Upper lobe of left lung (tissue), 4 donors: ENCODE measurements around the gene FHOD3.

ENCODE experiments used
- EP300 ChIP-seq, 4 donors: sonication (generic); formaldehyde crosslinking; IDR thresholded peaks; one replicate each; pipeline ENCODE4 v1.5.1; 2017; ENCODE audit warnings: antibody characterized with exemption in 4 of 4, control low read depth in 2 of 4
- POLR2A ChIP-seq, 4 donors: fragments of 450-650 bp; IDR thresholded peaks; one replicate each; pipeline ENCODE4 v1.5.1; 2016 to 2017; ENCODE audit warnings: antibody characterized with exemption in 4 of 4, mild to moderate bottlenecking in 2 of 4
- TF ChIP-seq, protein P1 (sequence below), 6 experiments: fragments of 450-650 bp in 4 of 6; fragments of 200-600 bp in 2 of 6; sonication (generic) in 2 of 6; IDR thresholded peaks; one replicate each; pipeline ENCODE4 v1.5.1; 2016 to 2019; ENCODE audit warnings: antibody characterized with exemption in 6 of 6

- TF ChIP-seq POLR2A (IDR thresholded peaks at IDR 0.05) (no peak), EP300 (IDR thresholded peaks at IDR 0.05) (no peak)
- TF ChIP-seq, protein P1, sequence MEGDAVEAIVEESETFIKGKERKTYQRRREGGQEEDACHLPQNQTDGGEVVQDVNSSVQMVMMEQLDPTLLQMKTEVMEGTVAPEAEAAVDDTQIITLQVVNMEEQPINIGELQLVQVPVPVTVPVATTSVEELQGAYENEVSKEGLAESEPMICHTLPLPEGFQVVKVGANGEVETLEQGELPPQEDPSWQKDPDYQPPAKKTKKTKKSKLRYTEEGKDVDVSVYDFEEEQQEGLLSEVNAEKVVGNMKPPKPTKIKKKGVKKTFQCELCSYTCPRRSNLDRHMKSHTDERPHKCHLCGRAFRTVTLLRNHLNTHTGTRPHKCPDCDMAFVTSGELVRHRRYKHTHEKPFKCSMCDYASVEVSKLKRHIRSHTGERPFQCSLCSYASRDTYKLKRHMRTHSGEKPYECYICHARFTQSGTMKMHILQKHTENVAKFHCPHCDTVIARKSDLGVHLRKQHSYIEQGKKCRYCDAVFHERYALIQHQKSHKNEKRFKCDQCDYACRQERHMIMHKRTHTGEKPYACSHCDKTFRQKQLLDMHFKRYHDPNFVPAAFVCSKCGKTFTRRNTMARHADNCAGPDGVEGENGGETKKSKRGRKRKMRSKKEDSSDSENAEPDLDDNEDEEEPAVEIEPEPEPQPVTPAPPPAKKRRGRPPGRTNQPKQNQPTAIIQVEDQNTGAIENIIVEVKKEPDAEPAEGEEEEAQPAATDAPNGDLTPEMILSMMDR (IDR thresholded peaks at IDR 0.05): no peak
These were observed 458.7 kb downstream of the FHOD3 start for GRCh38 chr18:36756242-36756641.
